DND-41 (cell line): ENCODE measurements around the gene PCDHB3.
"Not testable (repeated sequence)": the region's sequence is repeated elsewhere in the genome, so short reads cannot be mapped to it uniquely, and the experiment has no call there.

ENCODE experiments used
- ATAC-seq: fragments of 200-7000 bp; cut with Tn5 transposase; 3 replicates; pipeline ENCODE4 v1.9.1; 2021; ENCODE audit warnings: low read depth; ENCODE audit not compliant: insufficient read depth
- DNase-seq: peaks from one replicate; pipeline ENCODE4 v3.0.0-alpha.2; 2020
- H2AFZ ChIP-seq: 2 replicates; pipeline ENCODE4 v1.6.0; 2012; ENCODE audit warnings: low read depth, low read length
- H3K27ac ChIP-seq: 2 replicates; pipeline ENCODE4 v1.5.1; 2012; ENCODE audit warnings: low read length, inconsistent platforms
- H3K27me3 ChIP-seq: fragments of 200-600 bp; sonication (generic); 2 replicates; pipeline ENCODE4 v1.6.0; 2012; ENCODE audit warnings: low read length, mild to moderate bottlenecking, inconsistent platforms; ENCODE audit not compliant: insufficient read depth, poor library complexity
- H3K36me3 ChIP-seq: 2 replicates; pipeline ENCODE4 v1.5.1; 2012; ENCODE audit warnings: low read length, inconsistent platforms; ENCODE audit not compliant: insufficient read depth
- H3K4me1 ChIP-seq: 2 replicates; pipeline ENCODE4 v1.5.1; 2012; ENCODE audit warnings: mild to moderate bottlenecking, low read length; ENCODE audit not compliant: insufficient read depth
- H3K4me2 ChIP-seq: 2 replicates; pipeline ENCODE4 v1.6.0; 2012; ENCODE audit warnings: mild to moderate bottlenecking, moderate library complexity, low read length, inconsistent platforms; ENCODE audit not compliant: insufficient read depth
- H3K4me3 ChIP-seq, 2 experiments: fragments of 200-600 bp in 1 of 2; shearing (Covaris generic) in 1 of 2; 2 replicates each; pipeline ENCODE4 v1.5.1; 2012 to 2016; ENCODE audit warnings: inconsistent platforms in 2 of 2, low read length in 2 of 2, mild to moderate bottlenecking in 2 of 2, low read depth in 1 of 2, moderate library complexity in 1 of 2
- H3K79me2 ChIP-seq: 2 replicates; pipeline ENCODE4 v1.6.0; 2012; ENCODE audit warnings: low read length, inconsistent platforms; ENCODE audit not compliant: insufficient read depth
- H3K9ac ChIP-seq: 2 replicates; pipeline ENCODE4 v1.6.0; 2012; ENCODE audit warnings: low read depth, mild to moderate bottlenecking, inconsistent platforms, low read length, moderate library complexity
- H3K9me3 ChIP-seq: 2 replicates; pipeline ENCODE4 v1.5.1; 2012; ENCODE audit warnings: low read length, moderate library complexity, mild to moderate bottlenecking, inconsistent platforms; ENCODE audit not compliant: insufficient read depth, severe bottlenecking
- H4K20me1 ChIP-seq: 2 replicates; pipeline ENCODE4 v1.6.0; 2012; ENCODE audit warnings: low read length; ENCODE audit not compliant: insufficient read depth
- EZH2 ChIP-seq: IDR thresholded peaks from 3 replicates; pipeline ENCODE4 v1.6.1; 2012; ENCODE audit warnings: borderline replicate concordance, low read depth, mild to moderate bottlenecking, moderate library complexity, low read length, inconsistent platforms; ENCODE audit not compliant: severe bottlenecking
- TF ChIP-seq, protein P1 (sequence below): IDR thresholded peaks from 2 replicates; pipeline ENCODE4 v1.5.1; 2012; ENCODE audit warnings: borderline replicate concordance, low read length, moderate library complexity, mild to moderate bottlenecking; ENCODE audit not compliant: poor library complexity, severe bottlenecking; ENCODE audit errors: extremely low read depth

The PCDHB3 gene

DNA sequence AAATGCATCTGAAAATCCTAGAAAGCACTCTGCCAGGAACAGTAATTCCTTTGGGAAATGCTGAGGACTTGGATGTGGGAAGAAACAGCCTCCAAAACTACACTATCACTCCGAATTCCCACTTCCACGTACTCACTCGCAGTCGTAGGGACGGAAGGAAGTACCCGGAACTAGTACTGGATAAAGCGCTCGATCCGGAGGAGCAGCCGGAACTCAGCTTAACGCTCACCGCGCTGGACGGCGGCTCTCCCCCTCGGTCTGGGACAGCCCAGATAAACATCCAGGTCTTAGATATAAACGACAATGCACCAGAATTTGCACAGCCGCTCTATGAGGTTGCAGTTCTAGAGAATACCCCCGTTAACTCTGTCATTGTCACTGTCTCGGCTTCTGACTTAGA, 786 bp downstream of the PCDHB3 start:
- ATAC-seq (no peak), DNase-seq (no peak)
- H3K27me3 ChIP-seq = no peaks in the 10 kb centered on the region
- H4K20me1 ChIP-seq = no peaks in the 10 kb centered on the region
- H3K4me2 ChIP-seq = no peak overlapping the region
- no peaks in the 10 kb centered on the region for H3K9me3 ChIP-seq
- no peak overlapping the region for H2AFZ ChIP-seq
- TF ChIP-seq EZH2 = no peak
- TF ChIP-seq, protein P1, sequence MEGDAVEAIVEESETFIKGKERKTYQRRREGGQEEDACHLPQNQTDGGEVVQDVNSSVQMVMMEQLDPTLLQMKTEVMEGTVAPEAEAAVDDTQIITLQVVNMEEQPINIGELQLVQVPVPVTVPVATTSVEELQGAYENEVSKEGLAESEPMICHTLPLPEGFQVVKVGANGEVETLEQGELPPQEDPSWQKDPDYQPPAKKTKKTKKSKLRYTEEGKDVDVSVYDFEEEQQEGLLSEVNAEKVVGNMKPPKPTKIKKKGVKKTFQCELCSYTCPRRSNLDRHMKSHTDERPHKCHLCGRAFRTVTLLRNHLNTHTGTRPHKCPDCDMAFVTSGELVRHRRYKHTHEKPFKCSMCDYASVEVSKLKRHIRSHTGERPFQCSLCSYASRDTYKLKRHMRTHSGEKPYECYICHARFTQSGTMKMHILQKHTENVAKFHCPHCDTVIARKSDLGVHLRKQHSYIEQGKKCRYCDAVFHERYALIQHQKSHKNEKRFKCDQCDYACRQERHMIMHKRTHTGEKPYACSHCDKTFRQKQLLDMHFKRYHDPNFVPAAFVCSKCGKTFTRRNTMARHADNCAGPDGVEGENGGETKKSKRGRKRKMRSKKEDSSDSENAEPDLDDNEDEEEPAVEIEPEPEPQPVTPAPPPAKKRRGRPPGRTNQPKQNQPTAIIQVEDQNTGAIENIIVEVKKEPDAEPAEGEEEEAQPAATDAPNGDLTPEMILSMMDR = no peak
- no peak overlapping the region for H3K4me3 ChIP-seq
- H3K27ac ChIP-seq = no peak overlapping the region
- no peaks in the 10 kb centered on the region for H3K4me1 ChIP-seq
- H3K36me3 ChIP-seq = no peaks in the 10 kb centered on the region
- no peak overlapping the region for H3K9ac ChIP-seq
- H3K79me2 ChIP-seq = no peaks in the 10 kb centered on the region

DNA sequence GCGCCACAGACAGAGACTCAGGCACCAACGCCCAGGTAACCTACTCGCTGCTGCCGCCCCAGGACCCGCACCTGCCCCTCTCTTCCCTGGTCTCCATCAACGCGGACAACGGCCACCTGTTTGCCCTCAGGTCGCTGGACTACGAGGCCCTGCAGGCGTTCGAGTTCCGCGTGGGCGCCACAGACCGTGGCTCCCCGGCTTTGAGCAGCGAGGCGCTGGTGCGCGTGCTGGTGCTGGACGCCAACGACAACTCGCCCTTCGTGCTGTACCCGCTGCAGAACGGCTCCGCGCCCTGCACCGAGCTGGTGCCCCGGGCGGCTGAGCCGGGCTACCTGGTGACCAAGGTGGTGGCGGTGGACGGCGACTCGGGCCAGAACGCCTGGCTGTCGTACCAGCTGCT, 1.8 kb downstream of the PCDHB3 start:
- H3K4me3 ChIP-seq, H3K27ac ChIP-seq, H3K27me3 ChIP-seq, H3K4me1 ChIP-seq, H2AFZ ChIP-seq, H3K79me2 ChIP-seq, H4K20me1 ChIP-seq, H3K36me3 ChIP-seq, H3K9me3 ChIP-seq, DNase-seq, H3K9ac ChIP-seq, H3K4me2 ChIP-seq, ATAC-seq: not testable (repeated sequence)

DNA sequence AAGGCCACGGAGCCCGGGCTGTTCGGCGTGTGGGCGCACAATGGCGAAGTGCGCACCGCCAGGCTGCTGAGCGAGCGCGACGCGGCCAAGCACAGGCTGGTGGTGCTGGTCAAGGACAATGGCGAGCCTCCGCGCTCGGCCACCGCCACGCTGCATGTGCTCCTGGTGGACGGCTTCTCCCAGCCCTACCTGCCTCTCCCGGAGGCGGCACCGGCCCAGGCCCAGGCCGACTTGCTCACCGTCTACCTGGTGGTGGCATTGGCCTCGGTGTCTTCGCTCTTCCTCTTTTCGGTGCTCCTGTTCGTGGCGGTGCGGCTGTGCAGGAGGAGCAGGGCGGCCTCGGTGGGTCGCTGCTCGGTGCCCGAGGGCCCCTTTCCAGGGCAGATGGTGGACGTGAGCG, 2.2 kb downstream of the PCDHB3 start:
- not testable (repeated sequence) for DNase-seq, H3K9me3 ChIP-seq, H2AFZ ChIP-seq, H3K36me3 ChIP-seq, H3K27ac ChIP-seq, H3K27me3 ChIP-seq, H4K20me1 ChIP-seq, H3K9ac ChIP-seq, H3K79me2 ChIP-seq, H3K4me2 ChIP-seq, ATAC-seq, H3K4me3 ChIP-seq, H3K4me1 ChIP-seq

DNA sequence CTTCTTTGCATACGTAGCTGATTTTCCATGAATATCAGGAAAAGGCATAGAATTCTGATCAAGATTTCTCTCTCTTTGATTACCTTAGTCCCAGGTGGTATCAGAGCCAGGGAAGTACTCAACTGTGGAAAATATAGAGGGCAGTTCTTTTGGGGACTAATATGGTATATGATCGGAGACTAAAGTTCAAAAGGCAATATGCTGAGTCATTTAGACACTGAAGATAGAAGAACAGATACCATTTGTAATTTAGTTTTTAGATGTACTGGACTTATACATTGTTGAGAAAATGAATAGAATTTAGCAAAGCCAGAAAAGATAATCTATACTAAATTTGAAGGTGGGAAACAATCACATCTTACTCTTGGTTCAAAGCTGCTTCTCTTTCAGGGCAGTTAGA, 5.1 kb downstream of the PCDHB3 start:
- no peak for DNase-seq
- Histone ChIP-seq H3K9ac (no peak overlapping the region), H3K36me3 (no peaks in the 10 kb centered on the region), H4K20me1 (no peaks in the 10 kb centered on the region), H3K4me2 (no peak overlapping the region), H3K9me3 (no peaks in the 10 kb centered on the region), H3K27ac (no peak overlapping the region), H2AFZ (no peak overlapping the region), H3K79me2 (no peaks in the 10 kb centered on the region), H3K4me1 (no peaks in the 10 kb centered on the region), H3K4me3 (no peak overlapping the region), H3K27me3 (no peaks in the 10 kb centered on the region)
- no peak for ATAC-seq
- TF ChIP-seq EZH2 = no peak
- TF ChIP-seq, protein P1 = no peak

DNA sequence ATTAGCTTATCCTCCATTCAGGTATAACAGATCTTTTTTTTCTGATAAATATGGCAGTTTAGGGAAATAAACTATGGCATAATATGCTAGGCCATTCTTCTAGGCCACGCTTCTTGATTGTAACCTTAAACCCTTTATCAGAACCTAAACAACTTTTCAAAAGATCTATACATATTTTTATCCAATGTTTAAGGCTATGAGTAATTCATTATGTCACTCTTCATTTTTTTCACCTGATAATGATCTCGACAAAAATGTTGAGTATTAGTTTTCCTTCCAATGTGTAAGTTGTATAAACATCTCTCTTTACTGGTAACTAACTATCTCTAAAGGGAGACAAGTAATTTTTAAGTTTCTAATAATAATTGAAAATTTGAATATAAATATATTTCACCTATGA, 19.0 kb downstream of the PCDHB3 start:
- no peak overlapping the region for H3K4me2 ChIP-seq
- TF ChIP-seq, protein P1 = no peak
- no peak for ATAC-seq

More for the DNA sequence above, 19.0 kb downstream of the PCDHB3 start:
- no peaks in the 10 kb centered on the region for H3K36me3 ChIP-seq
- H3K27me3 ChIP-seq = no peaks in the 10 kb centered on the region
- no peak overlapping the region for H3K4me3 ChIP-seq
- DNase-seq = no peak
- H2AFZ ChIP-seq = no peak overlapping the region
- H3K9ac ChIP-seq = no peak overlapping the region
- H3K27ac ChIP-seq = no peak overlapping the region
- H3K4me1 ChIP-seq = no peaks in the 10 kb centered on the region
- H3K79me2 ChIP-seq = no peaks in the 10 kb centered on the region
- H3K9me3 ChIP-seq = no peaks in the 10 kb centered on the region
- no peaks in the 10 kb centered on the region for H4K20me1 ChIP-seq
